ENCODE data around the gene ODAD3. TPM values are rescaled to one million over a fixed set of nuclear protein-coding genes. Genes with fewer than 3 reads are reported as not detected.

Gene ODAD3
- total RNA-seq, 1 donor from 2014 or later: not detected

GRCh38 chr19:11390359-11390758 is 44.6 kb downstream of the ODAD3 start:
- no peaks in the 10 kb centered on the region for H3K36me3 ChIP-seq
- intact Hi-C loops (cut with DNase I): no loop called here

GRCh38 chr19:11387162-11388034 is 47.5 kb downstream of the ODAD3 start:
- no peaks in the 10 kb centered on the region for H3K9me3 ChIP-seq
- H3K36me3 ChIP-seq: no peaks in the 10 kb centered on the region
- no peaks in the 10 kb centered on the region for H3K27me3 ChIP-seq
- no peak overlapping the region for H3K27ac ChIP-seq
- intact Hi-C loops (cut with DNase I): no loop called here
- TF ChIP-seq, protein P1, sequence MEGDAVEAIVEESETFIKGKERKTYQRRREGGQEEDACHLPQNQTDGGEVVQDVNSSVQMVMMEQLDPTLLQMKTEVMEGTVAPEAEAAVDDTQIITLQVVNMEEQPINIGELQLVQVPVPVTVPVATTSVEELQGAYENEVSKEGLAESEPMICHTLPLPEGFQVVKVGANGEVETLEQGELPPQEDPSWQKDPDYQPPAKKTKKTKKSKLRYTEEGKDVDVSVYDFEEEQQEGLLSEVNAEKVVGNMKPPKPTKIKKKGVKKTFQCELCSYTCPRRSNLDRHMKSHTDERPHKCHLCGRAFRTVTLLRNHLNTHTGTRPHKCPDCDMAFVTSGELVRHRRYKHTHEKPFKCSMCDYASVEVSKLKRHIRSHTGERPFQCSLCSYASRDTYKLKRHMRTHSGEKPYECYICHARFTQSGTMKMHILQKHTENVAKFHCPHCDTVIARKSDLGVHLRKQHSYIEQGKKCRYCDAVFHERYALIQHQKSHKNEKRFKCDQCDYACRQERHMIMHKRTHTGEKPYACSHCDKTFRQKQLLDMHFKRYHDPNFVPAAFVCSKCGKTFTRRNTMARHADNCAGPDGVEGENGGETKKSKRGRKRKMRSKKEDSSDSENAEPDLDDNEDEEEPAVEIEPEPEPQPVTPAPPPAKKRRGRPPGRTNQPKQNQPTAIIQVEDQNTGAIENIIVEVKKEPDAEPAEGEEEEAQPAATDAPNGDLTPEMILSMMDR (IDR thresholded peaks at IDR 0.05): no peak
- H3K4me3 ChIP-seq: no peak overlapping the region
- no peak for DNase-seq (ENCODE audit: low spot score in 2 of 2)
- peaks cover 5 to 13% of the 10 kb centered on the region in 2 donors for H3K4me1 ChIP-seq

More at GRCh38 chr19:11390359-11390758, 44.6 kb downstream of the ODAD3 start:
- no peaks in the 10 kb centered on the region for H3K4me1 ChIP-seq
- H3K27ac ChIP-seq: no peak overlapping the region
- TF ChIP-seq, protein P1 (IDR thresholded peaks at IDR 0.05): no peak
- no peak for DNase-seq (ENCODE audit: low spot score in 2 of 2)
- no peaks in the 10 kb centered on the region for H3K27me3 ChIP-seq
- no peaks in the 10 kb centered on the region for H3K9me3 ChIP-seq
- no peak overlapping the region for H3K4me3 ChIP-seq

GRCh38 chr19:11384778-11385129 is 50.2 kb downstream of the ODAD3 start:
- no peaks in the 10 kb centered on the region for H3K9me3 ChIP-seq
- intact Hi-C loops (cut with DNase I): loop anchor here (5.0 kb wide), 1 partner anchor 123 kb away; the partner anchor contains the start of gene ZNF653
- DNase-seq (ENCODE audit: low spot score in 2 of 2): no peak

GRCh38 chr19:11383706-11384048 is 51.2 kb downstream of the ODAD3 start:
- intact Hi-C loops (cut with DNase I): loop anchor here (5.0 kb wide), 1 partner anchor 124 kb away; the partner anchor contains the start of gene ZNF653
- peaks cover 14 to 31% of the 10 kb centered on the region in 2 donors for H3K4me1 ChIP-seq
- H3K27me3 ChIP-seq: no peaks in the 10 kb centered on the region
- no peak overlapping the region for H3K27ac ChIP-seq
- H3K36me3 ChIP-seq: no peaks in the 10 kb centered on the region
- H3K4me3 ChIP-seq: peak overlapping the region; percentile 46 to 57
- no peak for DNase-seq (ENCODE audit: low spot score in 2 of 2)
- TF ChIP-seq, protein P1 (IDR thresholded peaks at IDR 0.05): no peak
- no peaks in the 10 kb centered on the region for H3K9me3 ChIP-seq

More at GRCh38 chr19:11384778-11385129, 50.2 kb downstream of the ODAD3 start:
- TF ChIP-seq, protein P1 (IDR thresholded peaks at IDR 0.05): no peak
- H3K4me3 ChIP-seq: no peak overlapping the region
- no peaks in the 10 kb centered on the region for H3K27me3 ChIP-seq
- H3K4me1 ChIP-seq: peaks cover 14 to 25% of the 10 kb centered on the region in 2 donors
- no peak overlapping the region for H3K27ac ChIP-seq
- H3K36me3 ChIP-seq: no peaks in the 10 kb centered on the region

DNA sequence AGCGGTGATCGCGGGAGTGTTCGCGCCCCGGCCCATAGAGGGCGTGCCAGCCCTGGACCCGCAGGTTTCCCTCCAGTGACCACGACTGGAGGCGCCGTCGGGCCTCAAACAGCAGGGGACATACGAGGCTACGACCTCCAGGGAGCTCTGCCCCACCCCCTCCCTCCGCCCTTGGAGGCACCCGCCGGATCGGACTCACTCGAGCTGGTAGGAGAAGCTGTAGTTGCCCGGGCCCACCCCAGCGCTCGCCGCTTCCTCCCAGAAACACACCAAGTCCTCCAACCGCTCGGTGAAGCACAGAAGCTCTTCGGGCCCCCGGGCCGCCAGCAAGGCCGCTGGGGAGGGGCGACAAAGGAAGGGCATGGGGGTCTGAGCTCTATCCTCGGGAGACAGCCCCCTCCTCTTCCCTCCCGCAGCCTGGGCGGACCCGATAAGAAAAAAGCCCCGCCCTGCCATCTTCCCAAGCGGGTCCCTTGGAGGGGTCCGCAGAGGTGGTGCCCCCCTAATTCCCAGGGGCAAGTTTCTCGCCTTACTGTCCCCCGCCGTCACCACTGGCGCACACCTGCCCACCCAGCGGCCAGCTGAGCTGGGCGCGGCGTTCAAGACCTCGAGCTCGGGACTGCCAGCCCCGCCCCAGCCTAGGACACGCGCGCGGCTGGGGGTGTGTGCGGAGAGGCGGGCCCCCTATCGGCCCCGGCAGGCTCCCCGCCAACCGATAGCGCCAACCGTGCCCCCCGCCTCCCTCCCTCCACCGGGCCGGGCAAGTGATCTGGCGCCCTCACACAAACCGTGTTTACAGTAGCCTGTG is 51.8 kb downstream of the ODAD3 start:
- peak in 1 of 2 donors; percentile 75 for DNase-seq (ENCODE audit: low spot score in 2 of 2)
- Histone ChIP-seq H3K4me3 (peak overlapping the region; percentile 46 to 57), H3K27me3 (no peaks in the 10 kb centered on the region), H3K27ac (no peak overlapping the region), H3K4me1 (peaks cover 14 to 36% of the 10 kb centered on the region in 2 donors), H3K36me3 (no peaks in the 10 kb centered on the region), H3K9me3 (no peaks in the 10 kb centered on the region)
- TF ChIP-seq, protein P1 (IDR thresholded peaks at IDR 0.05): peak; percentile 44 to 51 (median 49)
- intact Hi-C loops (cut with DNase I): loop anchor here (5.0 kb wide), 1 partner anchor 124 kb away; the partner anchor contains the start of gene ZNF653

Data from ascending aorta (tissue), 2 donors.